ENCODE data around the gene UIMC1.

UIMC1 gene

GRCh38 chr5:177006265-177006972, at the start of gene UIMC1:
UIMC1 (minus strand) TSS chr5:177006779; CDS start chr5:176982615, 24,164 bp downstream.
- TF ChIP-seq CREB1 (IDR thresholded peaks at IDR 0.05; ENCODE audit: low read depth) (no peak), MAX (IDR thresholded peaks at IDR 0.05) (peak; percentile 86), TEAD4 (IDR thresholded peaks at IDR 0.05) (no peak), EP300 (IDR thresholded peaks at IDR 0.05; ENCODE audit: borderline replicate concordance) (peak; percentile 71), EGR1 (IDR thresholded peaks at IDR 0.05) (peak; percentile 43; the same call in 1 of the 2 replicates), FOXM1 (IDR thresholded peaks at IDR 0.05; ENCODE audit: borderline replicate concordance, low read depth) (no peak), ZBTB7A (IDR thresholded peaks at IDR 0.05; ENCODE audit: low read depth) (peak; percentile 96), TAF1 (IDR thresholded peaks at IDR 0.05; ENCODE audit: low read depth) (peak; percentile 69), NFIC (IDR thresholded peaks at IDR 0.05) (0 out of 2 replicates have a peak, but pooled peaks have one; percentile 24), YY1 (IDR thresholded peaks at IDR 0.05; ENCODE audit: low read depth) (peak; percentile 38; the same call in 1 of the 2 replicates)

- TF ChIP-seq REST (IDR thresholded peaks at IDR 0.05; ENCODE audit: low read depth) (no peak), RAD21 (IDR thresholded peaks at IDR 0.05; ENCODE audit: low read depth) (0 out of 2 replicates have a peak, but pooled peaks have one; percentile 13)
These were observed 42.7 kb upstream of the UIMC1 start for GRCh38 chr5:177049285-177049684.

GRCh38 chr5:177045631-177046030, 39.1 kb upstream of the UIMC1 start:
- TF ChIP-seq EP300 (IDR thresholded peaks at IDR 0.05; ENCODE audit: borderline replicate concordance): no peak
- TF ChIP-seq MAX (IDR thresholded peaks at IDR 0.05): no peak
- no peak for TF ChIP-seq NFIC (IDR thresholded peaks at IDR 0.05)
- no peak for TF ChIP-seq CREB1 (IDR thresholded peaks at IDR 0.05; ENCODE audit: low read depth)
- TF ChIP-seq FOXM1 (IDR thresholded peaks at IDR 0.05; ENCODE audit: borderline replicate concordance, low read depth): no peak

GRCh38 chr5:177044641-177045040, 38.1 kb upstream of the UIMC1 start:
- TF ChIP-seq EGR1 (IDR thresholded peaks at IDR 0.05) (no peak), TCF12 (IDR thresholded peaks at IDR 0.05; ENCODE audit: low read depth) (no peak), CEBPB (IDR thresholded peaks at IDR 0.05) (no peak), RAD21 (IDR thresholded peaks at IDR 0.05; ENCODE audit: low read depth) (no peak), ZBTB7A (IDR thresholded peaks at IDR 0.05; ENCODE audit: low read depth) (no peak), TAF1 (IDR thresholded peaks at IDR 0.05; ENCODE audit: low read depth) (no peak), YY1 (IDR thresholded peaks at IDR 0.05; ENCODE audit: low read depth) (no peak), MAX (IDR thresholded peaks at IDR 0.05) (no peak), TEAD4 (IDR thresholded peaks at IDR 0.05) (no peak), REST (IDR thresholded peaks at IDR 0.05; ENCODE audit: low read depth) (no peak), EP300 (IDR thresholded peaks at IDR 0.05; ENCODE audit: borderline replicate concordance) (no peak), CREB1 (IDR thresholded peaks at IDR 0.05; ENCODE audit: low read depth) (no peak), NFIC (IDR thresholded peaks at IDR 0.05) (no peak)

GRCh38 chr5:177043958-177044357, 37.4 kb upstream of the UIMC1 start:
- no peak for TF ChIP-seq NFIC (IDR thresholded peaks at IDR 0.05)
- no peak for TF ChIP-seq EGR1 (IDR thresholded peaks at IDR 0.05)
- no peak for TF ChIP-seq FOXM1 (IDR thresholded peaks at IDR 0.05; ENCODE audit: borderline replicate concordance, low read depth)
- no peak for TF ChIP-seq REST (IDR thresholded peaks at IDR 0.05; ENCODE audit: low read depth)
- no peak for TF ChIP-seq CEBPB (IDR thresholded peaks at IDR 0.05)
- no peak for TF ChIP-seq YY1 (IDR thresholded peaks at IDR 0.05; ENCODE audit: low read depth)
- no peak for TF ChIP-seq RAD21 (IDR thresholded peaks at IDR 0.05; ENCODE audit: low read depth)
- no peak for TF ChIP-seq TEAD4 (IDR thresholded peaks at IDR 0.05)
- no peak for TF ChIP-seq EP300 (IDR thresholded peaks at IDR 0.05; ENCODE audit: borderline replicate concordance)
- TF ChIP-seq ZBTB7A (IDR thresholded peaks at IDR 0.05; ENCODE audit: low read depth): no peak
- TF ChIP-seq TCF12 (IDR thresholded peaks at IDR 0.05; ENCODE audit: low read depth): no peak
- TF ChIP-seq TAF1 (IDR thresholded peaks at IDR 0.05; ENCODE audit: low read depth): no peak
- no peak for TF ChIP-seq CREB1 (IDR thresholded peaks at IDR 0.05; ENCODE audit: low read depth)
- TF ChIP-seq USF1 (IDR thresholded peaks at IDR 0.05): no peak
- no peak for TF ChIP-seq MAX (IDR thresholded peaks at IDR 0.05)

Data from Ishikawa (cell line).